K562 (cell line): Measurements from ENCODE around the gene CDC42BPB.

Experiments used
- CTCF ChIP-seq, 3 experiments: IDR thresholded peaks in 2 of 3; conservative IDR thresholded peaks in 1 of 3; 2 replicates each; pipeline ENCODE4 v1.5.1; 2011 to 2012; ENCODE audit warnings: low read length in 3 of 3, mild to moderate bottlenecking in 3 of 3, control low read depth in 2 of 3, improper control_type of control experiment in 1 of 3, inconsistent platforms in 1 of 3, low read depth in 1 of 3, mixed read lengths in 1 of 3, moderate library complexity in 1 of 3; ENCODE audit not compliant: insufficient read depth in 2 of 3
- E2F6 ChIP-seq, 2 experiments: IDR thresholded peaks; 2 replicates each; pipeline ENCODE4 v1.6.1; 2011; ENCODE audit warnings: borderline replicate concordance in 1 of 2, control low read depth in 1 of 2, low read depth in 1 of 2, low read length in 1 of 2, mild to moderate bottlenecking in 1 of 2, mixed read lengths in 1 of 2, moderate library complexity in 1 of 2; ENCODE audit not compliant: insufficient read depth in 1 of 2, insufficient read length in 1 of 2, poor library complexity in 1 of 2, severe bottlenecking in 1 of 2; ENCODE audit errors: extremely low read depth in 1 of 2
- EP300 ChIP-seq: IDR thresholded peaks from 2 replicates; pipeline ENCODE4 v1.6.1; 2012; ENCODE audit warnings: low read length, improper control_type of control experiment
- NFXL1 ChIP-seq: fragments of 450-650 bp; formaldehyde crosslinking; IDR thresholded peaks from 2 replicates; pipeline ENCODE4 v1.4.0; 2021; ENCODE audit warnings: mild to moderate bottlenecking
- PATZ1 ChIP-seq: fragments of 250-450 bp; sonication (Bioruptor Pico); IDR thresholded peaks from 2 replicates; pipeline ENCODE4 v1.5.0; 2020; ENCODE audit warnings: mild to moderate bottlenecking, borderline replicate concordance
- PHF8 ChIP-seq: fragments of 200-600 bp; sonication (generic); IDR thresholded peaks from 2 replicates; pipeline ENCODE4 v1.6.1; 2012; ENCODE audit warnings: mixed run types, mild to moderate bottlenecking, inconsistent platforms, low read length, moderate library complexity, borderline replicate concordance
- RAD21 ChIP-seq, 2 experiments: fragments of 250-450 bp in 1 of 2; fragments of 450-650 bp in 1 of 2; sonication (Bioruptor Pico) in 1 of 2; formaldehyde crosslinking in 1 of 2; IDR thresholded peaks in 1 of 2; conservative IDR thresholded peaks in 1 of 2; 2 replicates each; pipeline versions ENCODE4 v1.4.0 to v1.8.0; 2020 to 2022; ENCODE audit warnings: mild to moderate bottlenecking in 2 of 2, moderate library complexity in 1 of 2
- SLC30A9 ChIP-seq: fragments of 250-450 bp; sonication (Bioruptor Pico); IDR thresholded peaks from 2 replicates; pipeline ENCODE4 v1.8.0; 2022; ENCODE audit warnings: mild to moderate bottlenecking, moderate library complexity
- SREBF2 ChIP-seq: sonication (generic); formaldehyde crosslinking; IDR thresholded peaks from 2 replicates; pipeline ENCODE4 v1.4.0; 2020; ENCODE audit warnings: mild to moderate bottlenecking, missing genetic modification reagents
- TAF1 ChIP-seq: IDR thresholded peaks from 2 replicates; pipeline ENCODE4 v1.6.1; 2011; ENCODE audit warnings: mild to moderate bottlenecking, low read length, moderate library complexity; ENCODE audit not compliant: insufficient read depth, control insufficient read depth, severe bottlenecking; ENCODE audit errors: extremely low read depth
- TEAD4 ChIP-seq, 2 experiments: sonication (generic) in 1 of 2; formaldehyde crosslinking in 1 of 2; IDR thresholded peaks; 2 replicates each; pipeline versions ENCODE4 v1.6.1 to v1.8.0; 2012 to 2022; ENCODE audit warnings: borderline replicate concordance in 1 of 2, inconsistent platforms in 1 of 2, low read length in 1 of 2, mild to moderate bottlenecking in 1 of 2, missing genetic modification reagents in 1 of 2
- THRAP3 ChIP-seq: fragments of 450-650 bp; IDR thresholded peaks from 2 replicates; pipeline ENCODE4 v1.6.1; 2016; ENCODE audit warnings: mild to moderate bottlenecking, inconsistent platforms, borderline replicate concordance

- no peak for TF ChIP-seq RAD21 (CRISPR knock-in tag; conservative IDR thresholded peaks at IDR 0.05 in 1 of 2, IDR thresholded peaks at IDR 0.05 in 1 of 2)
- no peak for TF ChIP-seq EP300
- no peak for TF ChIP-seq SREBF2 (CRISPR knock-in tag)
- no peak for TF ChIP-seq NFXL1 (CRISPR knock-in tag)
- TF ChIP-seq CTCF (IDR thresholded peaks at IDR 0.05 in 2 of 3, conservative IDR thresholded peaks at IDR 0.05 in 1 of 3; ENCODE audit: insufficient read depth in 2 of 3, low read depth in 1 of 3, low read length in 3 of 3), result no peak
- no peak for TF ChIP-seq E2F6 (IDR thresholded peaks at IDR 0.05; ENCODE audit: borderline replicate concordance in 1 of 2, extremely low read depth in 1 of 2, insufficient read depth in 1 of 2, insufficient read length in 1 of 2, low read depth in 1 of 2, low read length in 1 of 2, poor library complexity in 1 of 2, severe bottlenecking in 1 of 2)
- TF ChIP-seq TAF1, result no peak
- TF ChIP-seq SLC30A9 (CRISPR knock-in tag), result no peak
- TF ChIP-seq TEAD4 (IDR thresholded peaks at IDR 0.05; ENCODE audit: low read length), result no peak
- TF ChIP-seq TEAD4 (CRISPR knock-in tag; IDR thresholded peaks at IDR 0.05; ENCODE audit: borderline replicate concordance), result no peak
- no peak for TF ChIP-seq THRAP3
- no peak for TF ChIP-seq PHF8
- no peak for TF ChIP-seq PATZ1 (CRISPR knock-in tag)
These were observed 55.5 kb downstream of the CDC42BPB start for GRCh38 chr14:103001651-103002396.
